GM23338 (cell line): ENCODE measurements around the gene HCN2. TPM values are rescaled to one million over a fixed set of nuclear protein-coding genes. Genes with fewer than 3 reads are reported as not detected.

Experiments
- ATAC-seq: fragments of 200-7000 bp; cut with Tn5 transposase; 3 replicates; pipeline ENCODE4 v1.9.1; 2020
- DNase-seq: peaks from one replicate; pipeline ENCODE4 v3.0.0-alpha.2; 2015; ENCODE audit warnings: low spot score
- H2AFZ ChIP-seq: fragments of 200-600 bp; sonication (generic); 2 replicates; pipeline ENCODE4 v1.8.0; 2016; ENCODE audit warnings: antibody characterized with exemption, mild to moderate bottlenecking, moderate library complexity
- H3F3A ChIP-seq: fragments of 200-600 bp; sonication (generic); replicated peaks from 2 replicates; pipeline ENCODE4 v1.8.0; 2017; ENCODE audit warnings: antibody characterized with exemption, mixed run types, low read depth
- H3K27ac ChIP-seq: fragments of 200-600 bp; sonication (generic); 2 replicates; pipeline ENCODE4 v1.6.1; 2016; ENCODE audit warnings: low read depth
- H3K27me3 ChIP-seq: fragments of 200-600 bp; sonication (generic); 2 replicates; pipeline ENCODE4 v1.8.0; 2016; ENCODE audit warnings: mild to moderate bottlenecking, mixed run types, moderate library complexity; ENCODE audit not compliant: insufficient read depth
- H3K36me3 ChIP-seq: fragments of 200-600 bp; sonication (generic); 2 replicates; pipeline ENCODE4 v1.8.0; 2016; ENCODE audit warnings: mild to moderate bottlenecking; ENCODE audit not compliant: insufficient read depth
- H3K4me1 ChIP-seq: fragments of 200-600 bp; sonication (generic); 2 replicates; pipeline ENCODE4 v1.8.0; 2016; ENCODE audit warnings: mild to moderate bottlenecking, moderate library complexity; ENCODE audit not compliant: insufficient read depth
- H3K4me2 ChIP-seq: fragments of 200-600 bp; sonication (generic); 2 replicates; pipeline ENCODE4 v1.7.1; 2017; ENCODE audit warnings: mixed run types
- H3K4me3 ChIP-seq: fragments of 200-600 bp; sonication (generic); 2 replicates; pipeline ENCODE4 v1.6.1; 2016; ENCODE audit warnings: mixed run types
- H3K79me2 ChIP-seq: fragments of 200-600 bp; sonication (generic); replicated peaks from 2 replicates; pipeline ENCODE4 v1.8.0; 2017; ENCODE audit warnings: mild to moderate bottlenecking; ENCODE audit not compliant: insufficient read depth
- H3K9me2 ChIP-seq: fragments of 200-600 bp; sonication (generic); 2 replicates; pipeline ENCODE4 v1.8.0; 2017; ENCODE audit not compliant: insufficient read depth
- H4K20me1 ChIP-seq: fragments of 200-600 bp; sonication (generic); replicated peaks from 2 replicates; pipeline ENCODE4 v1.8.0; 2017; ENCODE audit warnings: mild to moderate bottlenecking; ENCODE audit not compliant: insufficient read depth
- H3K27ac Mint-ChIP-seq: 2 replicates; pipeline ENCODE4 v1.8.0; 2020; ENCODE audit warnings: inconsistent platforms, mild to moderate bottlenecking, moderate library complexity, mixed read lengths
- H3K27me3 Mint-ChIP-seq: 3 replicates; pipeline ENCODE4 v1.8.0; 2022; ENCODE audit warnings: low read depth, mild to moderate bottlenecking, moderate library complexity, mixed read lengths, inconsistent platforms; ENCODE audit not compliant: insufficient read depth, poor library complexity
- H3K36me3 Mint-ChIP-seq: 3 replicates; pipeline ENCODE4 v1.8.0; 2021; ENCODE audit warnings: low read depth, mild to moderate bottlenecking, inconsistent platforms, moderate library complexity, mixed read lengths
- H3K4me1 Mint-ChIP-seq: 3 replicates; pipeline ENCODE4 v1.8.0; 2020; ENCODE audit warnings: mild to moderate bottlenecking, inconsistent platforms, mixed read lengths
- H3K4me3 Mint-ChIP-seq: 3 replicates; pipeline ENCODE4 v1.8.0; 2021; ENCODE audit warnings: moderate library complexity, mild to moderate bottlenecking, inconsistent platforms, mixed read lengths
- H3K9me3 Mint-ChIP-seq: 3 replicates; pipeline ENCODE4 v1.8.0; 2020; ENCODE audit warnings: moderate library complexity, mild to moderate bottlenecking, inconsistent platforms, mixed read lengths
- CREB1 ChIP-seq: fragments of 250-450 bp; sonication (Bioruptor Pico); IDR thresholded peaks from 2 replicates; pipeline ENCODE4 v1.5.0; 2020; ENCODE audit warnings: low read depth, mild to moderate bottlenecking, moderate library complexity
- ETS1 ChIP-seq: IDR thresholded peaks from 2 replicates; pipeline ENCODE4 v1.6.1; 2016; ENCODE audit warnings: antibody characterized with exemption
- EZH2 ChIP-seq: fragments of 200-600 bp; sonication (generic); IDR thresholded peaks from one replicate; pipeline ENCODE4 v1.8.0; 2017; ENCODE audit warnings: antibody characterized with exemption, mild to moderate bottlenecking, low read depth; ENCODE audit not compliant: unreplicated experiment
- EZH2phosphoT487 ChIP-seq: fragments of 200-600 bp; sonication (generic); IDR thresholded peaks from one replicate; pipeline ENCODE4 v1.8.1; 2018; ENCODE audit warnings: antibody characterized with exemption; ENCODE audit not compliant: unreplicated experiment
- JUNB ChIP-seq: IDR thresholded peaks from one replicate; pipeline ENCODE4 v1.6.1; 2016; ENCODE audit warnings: antibody characterized with exemption; ENCODE audit not compliant: unreplicated experiment
- NANOG ChIP-seq: IDR thresholded peaks from 2 replicates; pipeline ENCODE4 v1.6.1; 2016; ENCODE audit warnings: antibody characterized with exemption, borderline replicate concordance
- POLR2AphosphoS5 ChIP-seq: IDR thresholded peaks from 2 replicates; pipeline ENCODE4 v1.6.1; 2016; ENCODE audit warnings: antibody characterized with exemption, low read depth
- STAT1 ChIP-seq: IDR thresholded peaks from one replicate; pipeline ENCODE4 v1.6.1; 2016; ENCODE audit warnings: antibody characterized with exemption; ENCODE audit not compliant: unreplicated experiment
- ZNF114 ChIP-seq: fragments of 250-450 bp; sonication (Bioruptor Pico); IDR thresholded peaks from 2 replicates; pipeline ENCODE4 v1.5.0; 2020; ENCODE audit warnings: mild to moderate bottlenecking, moderate library complexity
- ZNF331 ChIP-seq: fragments of 250-450 bp; sonication (Bioruptor Pico); IDR thresholded peaks from 2 replicates; pipeline ENCODE4 v1.5.0; 2020; ENCODE audit warnings: low read depth, mild to moderate bottlenecking, moderate library complexity
- polyA plus RNA-seq: library from polyadenylated mRNA; unstranded; fragments of >200 nt; fragmentation: Nextera tagmentation; extraction: Ambion mirVana; gene quantifications from 2 replicates; pipeline ENCODE4 v1.2.1, GENCODE V29; 2016
- total RNA-seq: library from RNA; depleted of rRNA; stranded (reverse); fragments of >200 nt; shearing (Covaris generic); gene quantifications from 2 replicates; pipeline ENCODE4 v1.2.3, GENCODE V29; 2014
- TF ChIP-seq, protein P1 (sequence below), 2 experiments: fragments of 200-600 bp in 1 of 2; sonication (generic) in 1 of 2; conservative IDR thresholded peaks; 2 replicates each; pipeline versions ENCODE4 v1.5.1 to v1.6.1; 2016 to 2017; ENCODE audit warnings: antibody characterized with exemption in 2 of 2, low read depth in 2 of 2, mild to moderate bottlenecking in 2 of 2, moderate library complexity in 1 of 2

HCN2 gene
- total and polyA plus RNA-seq, 2 experiments from 2014 or later: 0.06 to 2.9 TPM

DNA sequence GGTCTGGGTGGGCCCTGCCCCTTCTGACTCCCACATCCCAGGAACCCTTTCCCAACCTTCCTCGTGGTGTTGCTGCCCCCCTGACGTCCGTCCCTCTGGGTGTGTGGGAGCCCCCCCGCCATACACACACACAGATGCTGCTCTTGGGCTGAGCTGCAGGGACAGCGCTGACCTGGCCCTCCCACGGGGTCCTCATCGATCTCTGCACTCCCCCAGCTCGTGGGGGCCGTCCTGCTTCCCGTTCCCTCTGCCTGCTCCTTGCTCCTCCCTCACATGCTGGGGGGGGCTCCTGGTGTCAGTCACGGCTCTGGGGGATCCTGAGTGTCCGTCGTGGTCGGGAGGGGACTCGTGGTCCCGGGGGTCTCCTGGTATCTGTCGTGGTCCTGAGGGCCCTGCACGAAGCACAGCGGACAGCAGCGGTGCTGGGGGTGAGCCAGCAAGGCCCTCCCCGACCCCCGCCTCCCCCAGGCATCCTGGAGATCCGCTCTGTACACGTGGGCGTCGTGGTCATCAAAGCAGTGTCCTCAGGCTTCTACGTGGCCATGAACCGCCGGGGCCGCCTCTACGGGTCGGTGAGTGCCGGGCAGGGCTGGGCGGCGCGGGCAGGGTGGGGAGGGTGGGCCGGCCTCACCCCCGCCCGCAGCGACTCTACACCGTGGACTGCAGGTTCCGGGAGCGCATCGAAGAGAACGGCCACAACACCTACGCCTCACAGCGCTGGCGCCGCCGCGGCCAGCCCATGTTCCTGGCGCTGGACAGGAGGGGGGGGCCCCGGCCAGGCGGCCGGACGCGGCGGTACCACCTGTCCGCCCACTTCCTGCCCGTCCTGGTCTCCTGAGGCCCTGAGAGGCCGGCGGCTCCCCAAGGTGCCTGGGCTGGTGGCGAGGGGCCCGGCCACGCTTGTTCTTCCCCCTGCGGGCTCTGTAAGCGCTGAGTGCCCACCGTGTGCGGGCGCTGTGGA, 53.4 kb downstream of the HCN2 start (continued):
- TF ChIP-seq, protein P1, sequence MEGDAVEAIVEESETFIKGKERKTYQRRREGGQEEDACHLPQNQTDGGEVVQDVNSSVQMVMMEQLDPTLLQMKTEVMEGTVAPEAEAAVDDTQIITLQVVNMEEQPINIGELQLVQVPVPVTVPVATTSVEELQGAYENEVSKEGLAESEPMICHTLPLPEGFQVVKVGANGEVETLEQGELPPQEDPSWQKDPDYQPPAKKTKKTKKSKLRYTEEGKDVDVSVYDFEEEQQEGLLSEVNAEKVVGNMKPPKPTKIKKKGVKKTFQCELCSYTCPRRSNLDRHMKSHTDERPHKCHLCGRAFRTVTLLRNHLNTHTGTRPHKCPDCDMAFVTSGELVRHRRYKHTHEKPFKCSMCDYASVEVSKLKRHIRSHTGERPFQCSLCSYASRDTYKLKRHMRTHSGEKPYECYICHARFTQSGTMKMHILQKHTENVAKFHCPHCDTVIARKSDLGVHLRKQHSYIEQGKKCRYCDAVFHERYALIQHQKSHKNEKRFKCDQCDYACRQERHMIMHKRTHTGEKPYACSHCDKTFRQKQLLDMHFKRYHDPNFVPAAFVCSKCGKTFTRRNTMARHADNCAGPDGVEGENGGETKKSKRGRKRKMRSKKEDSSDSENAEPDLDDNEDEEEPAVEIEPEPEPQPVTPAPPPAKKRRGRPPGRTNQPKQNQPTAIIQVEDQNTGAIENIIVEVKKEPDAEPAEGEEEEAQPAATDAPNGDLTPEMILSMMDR (conservative IDR thresholded peaks at IDR 0.05; ENCODE audit: low read depth in 2 of 2): no peak
- TF ChIP-seq CREB1 (no peak), ETS1 (no peak), ZNF114 (CRISPR knock-in tag) (no peak), NANOG (no peak), POLR2AphosphoS5 (no peak), EZH2phosphoT487 (no peak)

DNA sequence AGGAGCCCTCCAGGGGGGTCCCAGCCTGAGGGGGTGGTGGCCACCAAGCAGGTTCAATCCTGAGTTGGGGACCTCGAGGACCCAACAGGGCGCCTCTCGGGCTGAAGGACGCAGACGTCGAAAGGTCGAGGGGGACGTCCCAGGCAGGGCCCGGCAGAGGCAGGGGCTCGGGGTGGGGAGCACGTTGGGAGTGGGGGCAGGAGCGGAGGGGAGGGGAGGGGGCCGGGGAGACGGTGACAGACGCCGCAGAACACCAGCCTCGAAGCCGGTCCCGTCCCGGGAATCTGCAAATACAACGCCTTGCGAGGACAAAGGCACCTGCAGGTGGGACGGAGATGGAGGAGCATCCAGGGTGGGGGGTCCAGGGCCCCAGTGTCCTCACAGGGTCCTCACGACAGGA, 54.1 kb downstream of the HCN2 start:
- H3K4me1 ChIP-seq: no peaks in the 10 kb centered on the region
- Mint-ChIP-seq H3K27ac (no peak overlapping the region), H3K36me3 (peaks cover 13% of the 10 kb centered on the region; the same call in 2 of the 3 replicates), H3K9me3 (no peaks in the 10 kb centered on the region; the same call in 2 of the 3 replicates), H3K4me3 (no peak overlapping the region), H3K27me3 (peaks cover 19% of the 10 kb centered on the region), H3K4me1 (peaks cover 4% of the 10 kb centered on the region; the same call in 2 of the 3 replicates)
- DNase-seq: no peak
- H3K9me2 ChIP-seq: no peaks in the 10 kb centered on the region
- peaks cover 4% of the 10 kb centered on the region; the same call in 1 of the 2 replicates for H3K27me3 ChIP-seq
- H3K27ac ChIP-seq: no peak overlapping the region
- H3K36me3 ChIP-seq: 0 out of 2 replicates have a peak, but pooled peaks cover 5% of the 10 kb centered on the region
- no peaks in the 10 kb centered on the region; the same call in 1 of the 2 replicates for H4K20me1 ChIP-seq
- H3F3A ChIP-seq: no peaks in the 10 kb centered on the region
- no peak for ATAC-seq
- no peak overlapping the region for H3K4me3 ChIP-seq
- TF ChIP-seq CREB1 (no peak), ZNF331 (no peak), EZH2 (no peak), ETS1 (no peak), STAT1 (no peak), JUNB (no peak)
- no peaks in the 10 kb centered on the region for H3K79me2 ChIP-seq
- H3K4me2 ChIP-seq: no peak overlapping the region
- no peak overlapping the region for H2AFZ ChIP-seq
